RPMI8226 (cell line): ENCODE measurements around the gene ZNF451.

Experiments
- DNase-seq: peaks from one replicate; pipeline ENCODE4 v3.0.0-alpha.2; 2015

Gene ZNF451

DNA sequence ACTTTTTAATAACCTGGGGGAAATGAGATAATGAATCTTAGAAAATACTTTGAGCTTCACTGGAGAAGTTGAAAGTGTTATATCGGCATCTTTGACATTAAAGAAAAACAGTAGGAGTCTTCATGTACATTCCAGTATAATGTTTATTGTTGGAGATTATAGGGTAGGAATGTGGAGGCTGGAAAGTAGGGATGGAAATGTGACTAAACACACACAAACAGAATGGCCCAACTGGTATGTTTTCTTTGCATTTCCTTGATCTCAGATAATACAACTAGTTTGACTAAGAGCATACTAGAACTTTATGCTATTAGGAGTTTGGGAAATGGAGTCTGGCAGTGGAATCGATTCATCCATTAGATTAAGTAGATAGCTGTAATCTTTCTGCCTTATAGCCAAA is 72.0 kb downstream of the ZNF451 start:
- DNase-seq, result no peak

GRCh38 chr6:57162516-57162915 is 72.5 kb downstream of the ZNF451 start:
- DNase-seq, result no peak

DNA sequence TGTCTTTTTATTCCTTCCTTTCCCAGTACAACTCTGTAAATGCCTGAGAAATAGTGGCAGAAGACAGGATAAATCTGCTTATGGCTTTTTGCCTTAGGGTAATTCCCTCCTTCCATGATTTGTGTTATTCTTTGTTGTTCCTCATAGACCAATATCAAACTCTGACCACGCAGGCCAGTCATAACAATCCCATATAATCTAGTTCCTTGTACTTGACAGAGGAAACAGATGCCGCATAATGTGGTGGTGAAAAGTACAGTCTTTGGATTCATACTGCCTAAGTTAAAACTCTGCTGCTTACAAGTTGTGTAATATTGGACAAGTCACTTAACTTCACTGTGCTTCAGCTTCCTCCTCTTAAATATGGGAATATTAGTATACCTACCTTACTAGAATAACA is 74.0 kb downstream of the ZNF451 start:
- no peak for DNase-seq

GRCh38 chr6:57165080-57165479 is 75.1 kb downstream of the ZNF451 start:
- no peak for DNase-seq

DNA sequence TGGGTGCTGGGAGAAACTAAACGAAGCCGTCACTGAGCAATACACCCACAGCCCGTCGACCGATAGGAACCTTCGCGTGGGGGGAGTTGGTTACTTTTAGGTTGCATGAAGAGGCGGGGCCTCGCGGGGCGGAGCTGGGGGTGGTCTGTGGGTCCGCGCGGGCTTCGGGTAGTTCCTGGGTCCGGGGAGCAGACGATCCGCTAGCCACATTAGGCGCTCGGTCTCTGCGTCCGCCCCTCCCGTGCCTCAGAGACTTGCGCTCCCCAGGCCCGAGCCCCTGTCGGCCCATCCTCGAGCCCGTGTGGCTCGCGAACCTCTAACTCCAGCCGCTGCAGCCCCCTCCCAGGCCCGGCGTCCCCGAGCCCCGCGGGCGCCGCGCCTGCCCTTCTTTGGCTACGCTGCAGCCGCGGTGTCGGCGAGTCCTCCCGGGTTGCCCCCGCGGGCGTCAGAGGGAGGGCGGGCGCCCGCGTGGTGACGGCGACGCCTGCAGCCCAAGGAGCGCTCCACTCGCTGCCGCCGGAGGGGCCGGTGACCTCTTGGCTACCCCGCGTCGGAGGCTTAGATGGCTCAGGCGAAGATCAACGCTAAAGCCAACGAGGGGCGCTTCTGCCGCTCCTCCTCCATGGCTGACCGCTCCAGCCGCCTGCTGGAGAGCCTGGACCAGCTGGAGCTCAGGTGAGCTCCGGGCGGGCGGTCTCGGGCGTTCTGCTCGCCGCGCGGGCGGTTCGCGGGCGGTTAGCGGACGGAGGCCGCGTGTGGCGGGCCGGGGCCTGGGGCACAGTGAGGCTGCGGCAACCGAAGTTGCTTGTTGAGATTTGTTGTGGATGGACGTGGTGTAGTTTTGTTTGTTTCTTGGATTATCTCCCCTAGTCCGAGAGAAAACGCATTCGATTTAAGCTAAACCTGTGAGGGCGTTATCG is 82.4 kb downstream of the ZNF451 start, which contains the start of gene BAG2:
Gene BAG2 (plus strand): TSS at position 191 of the 920 bp plus-strand sequence. CDS start 372 bp downstream, at position 563.
- peak; percentile 89 for DNase-seq

GRCh38 chr6:57173056-57173885 is 83.3 kb downstream of the ZNF451 start:
- DNase-seq, result peak; percentile 52

DNA sequence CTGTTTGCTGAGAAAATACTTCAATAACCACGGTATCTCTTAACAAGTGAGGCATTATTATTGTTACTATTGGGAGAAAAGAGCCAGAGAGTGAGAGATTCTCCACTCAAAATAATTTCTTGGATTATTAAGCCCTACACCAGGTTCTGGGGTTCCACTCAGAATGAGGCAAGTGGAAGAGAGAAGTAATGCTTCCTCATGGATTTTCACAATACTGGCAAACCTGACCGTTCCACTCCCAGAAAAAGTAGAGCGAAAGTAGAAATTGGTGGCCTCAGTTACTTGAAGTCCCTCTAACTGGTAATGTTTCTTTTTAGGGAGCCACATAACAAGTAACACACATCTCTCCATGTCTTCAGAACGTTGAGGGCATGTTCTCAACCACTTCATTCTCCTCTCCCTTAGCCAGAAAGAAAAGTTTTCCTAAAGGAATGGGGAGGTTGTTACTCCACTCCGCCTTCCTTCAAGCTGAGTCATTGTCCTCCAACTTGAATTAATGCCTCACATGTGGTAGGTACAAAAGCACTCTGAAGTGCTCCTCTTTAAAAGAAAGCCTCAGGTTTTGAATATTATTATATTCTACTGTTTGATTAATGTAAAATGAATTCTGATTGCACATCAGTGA is 84.0 kb downstream of the ZNF451 start:
- DNase-seq, result no peak

GRCh38 chr6:57174511-57174907 is 84.5 kb downstream of the ZNF451 start:
- no peak for DNase-seq

GRCh38 chr6:57177545-57178265 is 87.7 kb downstream of the ZNF451 start:
- DNase-seq, result no peak

- no peak for DNase-seq
Measured at GRCh38 chr6:57180596-57180995, 90.6 kb downstream of the ZNF451 start.

DNA sequence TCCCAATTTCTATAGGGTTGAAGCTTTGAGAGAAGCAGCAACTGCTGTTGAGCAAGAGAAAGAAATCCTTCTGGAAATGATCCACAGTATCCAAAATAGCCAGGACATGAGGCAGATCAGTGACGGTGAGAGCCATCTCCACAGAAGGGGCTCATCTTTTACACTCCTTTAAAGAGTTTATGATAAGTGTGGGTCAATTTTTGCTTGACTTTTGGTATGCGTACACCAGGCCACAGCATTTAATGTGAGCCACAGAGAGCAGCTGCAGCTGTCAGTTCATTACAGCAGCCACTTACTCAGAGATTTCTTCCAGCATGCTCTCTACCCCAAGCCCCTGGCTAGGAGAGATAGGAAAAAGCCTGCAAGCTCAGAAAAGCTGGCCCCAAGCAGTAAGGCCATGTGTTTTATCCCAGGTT is 92.0 kb downstream of the ZNF451 start:
- DNase-seq, result no peak

DNA sequence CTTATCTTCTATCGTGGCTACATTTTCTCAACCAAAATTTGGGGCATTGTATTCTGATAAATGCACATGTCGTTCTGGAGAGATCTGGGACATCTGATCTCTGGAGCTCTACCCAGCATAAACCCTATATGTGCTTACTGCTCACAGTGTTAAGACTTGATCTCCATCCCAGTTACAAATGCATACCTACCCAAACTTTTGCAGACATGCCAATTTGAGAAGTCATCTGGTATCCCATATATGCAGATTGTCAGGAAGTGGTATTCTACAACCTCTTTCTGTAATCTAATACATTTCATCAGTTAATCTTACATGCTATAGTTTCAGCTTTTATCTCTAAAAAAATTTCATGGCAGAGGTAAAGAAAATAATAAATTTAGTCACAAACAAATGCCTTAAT is 93.3 kb downstream of the ZNF451 start:
- DNase-seq, result no peak

DNA sequence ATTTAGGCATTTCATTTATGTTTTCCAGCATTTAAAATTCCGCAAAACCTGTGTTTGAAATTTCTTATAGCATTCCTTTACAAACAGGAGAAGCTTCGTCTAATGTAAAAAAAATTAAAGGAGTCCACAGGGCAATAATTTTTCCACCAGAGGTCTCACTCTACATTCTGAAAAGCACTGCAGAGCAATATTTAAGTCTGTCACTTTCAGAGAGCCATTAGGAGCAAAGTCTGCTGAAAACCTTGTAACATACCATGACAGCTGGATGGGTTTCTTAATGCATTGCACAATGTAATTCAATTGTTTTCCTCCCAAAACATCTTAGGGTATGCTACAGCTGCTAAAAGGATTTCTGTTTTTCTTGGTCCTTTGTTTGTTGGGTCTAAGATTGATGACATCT is 100.2 kb downstream of the ZNF451 start:
- peak; percentile 8 for DNase-seq

DNA sequence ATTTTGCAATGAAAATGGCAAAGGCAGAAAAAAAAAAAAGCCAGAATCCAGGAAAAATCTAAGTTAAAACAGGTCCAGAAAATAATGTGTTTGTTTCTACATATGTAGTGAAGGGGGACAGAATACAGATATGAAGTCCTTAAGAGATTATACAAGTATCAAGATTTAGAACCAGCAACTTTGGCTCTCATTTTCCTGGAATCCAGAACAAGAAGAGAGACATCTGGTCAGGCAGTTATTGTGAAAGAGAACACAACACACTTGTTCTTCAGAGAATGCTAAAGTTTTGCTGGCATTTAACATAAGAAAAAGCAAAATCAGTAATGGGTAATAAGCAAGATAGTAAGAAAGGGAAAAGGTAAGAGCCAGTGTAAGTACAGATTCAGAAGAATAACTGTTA is 103.2 kb downstream of the ZNF451 start:
- no peak for DNase-seq

DNA sequence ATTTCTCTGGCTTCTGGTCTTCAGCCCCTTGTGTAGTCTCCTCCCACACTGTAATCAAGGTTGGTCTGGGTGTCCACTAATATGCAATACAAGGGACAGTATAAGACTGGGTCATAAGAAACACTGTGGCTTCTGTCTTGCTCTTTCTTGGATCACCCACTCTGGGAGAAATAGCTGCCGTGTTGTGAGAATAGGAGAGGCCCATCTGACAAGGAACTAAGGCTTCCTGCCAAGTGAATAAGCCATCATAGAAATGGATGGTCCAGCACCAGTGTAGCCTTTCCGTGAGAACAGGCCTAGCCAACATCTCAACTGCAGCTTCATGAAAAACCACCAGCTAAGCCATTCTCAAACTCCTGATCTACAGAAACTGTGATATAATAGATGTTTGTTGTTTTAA is 105.5 kb downstream of the ZNF451 start:
- no peak for DNase-seq

- no peak for DNase-seq
Measured at GRCh38 chr6:57198926-57199636, 109.1 kb downstream of the ZNF451 start.

- no peak for DNase-seq
Measured at GRCh38 chr6:57201718-57202117, 111.7 kb downstream of the ZNF451 start.

DNA sequence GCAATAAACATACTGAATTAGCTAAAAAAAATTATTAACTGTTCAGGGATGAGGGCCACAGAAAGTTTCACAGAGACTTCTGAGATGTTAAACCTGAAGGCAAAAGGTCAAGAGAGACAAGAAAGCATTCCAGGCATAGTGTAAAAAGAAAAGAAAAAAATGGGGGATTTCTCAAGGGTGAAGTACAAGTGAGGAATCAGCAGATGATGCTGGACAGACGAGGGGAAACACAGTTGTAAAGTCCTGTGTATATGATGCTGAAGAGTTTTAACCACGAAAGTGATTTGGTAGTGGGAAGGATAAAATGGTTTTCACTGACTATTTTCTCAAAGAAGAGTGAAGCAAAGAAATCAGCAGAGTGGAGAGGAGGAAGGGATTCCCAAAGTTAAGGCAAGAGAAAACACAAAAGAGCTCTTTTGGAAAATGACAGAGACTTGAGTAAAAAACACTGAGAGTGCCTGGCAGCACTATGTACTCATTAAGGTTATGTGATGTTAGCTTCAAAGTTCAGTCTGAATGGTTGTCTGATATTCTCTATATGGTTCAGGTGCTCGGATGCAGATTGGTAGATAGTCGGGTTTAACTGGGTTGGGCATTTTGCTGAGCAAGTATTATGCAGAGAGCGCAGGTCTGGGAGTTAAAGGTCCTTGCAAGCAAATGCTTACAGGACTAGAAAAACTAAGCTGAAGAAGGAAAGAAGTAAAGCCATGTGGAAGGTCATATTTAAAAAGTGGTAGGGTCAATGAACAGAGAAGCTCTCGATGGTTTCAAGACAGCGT is 115.8 kb downstream of the ZNF451 start:
- DNase-seq, result no peak

GRCh38 chr6:57207141-57207540 is 117.2 kb downstream of the ZNF451 start:
- no peak for DNase-seq

DNA sequence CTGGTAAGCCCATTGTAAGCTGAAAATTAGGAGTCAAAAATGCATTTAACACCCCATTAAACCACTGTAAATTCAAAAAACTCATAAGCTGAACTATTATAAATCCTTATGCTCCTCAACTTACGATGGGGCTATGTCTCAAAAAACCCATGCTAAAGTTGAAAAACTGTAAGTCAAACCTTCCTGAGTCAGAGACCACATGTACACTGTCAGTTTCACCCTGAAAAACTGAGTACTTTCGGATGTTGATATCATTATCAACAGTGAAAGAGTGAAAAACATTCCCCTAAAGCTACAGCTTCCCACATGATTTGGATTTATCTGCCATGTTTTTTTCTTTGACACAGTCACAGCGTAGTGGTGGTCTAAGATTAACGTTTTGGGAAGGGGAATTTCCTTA is 117.9 kb downstream of the ZNF451 start:
- DNase-seq, result no peak

DNA sequence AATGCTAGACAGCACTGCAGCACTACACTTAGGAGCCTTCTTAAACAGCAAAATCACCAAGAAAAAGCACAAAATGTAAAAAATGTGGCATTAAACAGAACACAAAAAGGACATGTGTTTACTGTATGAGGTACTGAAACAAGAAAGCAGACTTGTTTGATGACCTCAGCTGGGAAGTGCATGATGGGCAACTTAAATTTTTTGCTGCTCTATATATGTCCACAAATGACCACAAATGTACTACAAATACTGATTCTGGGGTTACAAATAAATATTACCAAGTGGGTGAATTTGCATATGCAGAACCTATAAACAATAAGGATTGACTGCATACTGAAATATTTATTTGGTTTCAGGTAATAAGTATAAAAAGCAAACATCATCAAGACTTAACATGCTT is 119.0 kb downstream of the ZNF451 start:
- DNase-seq, result no peak
